Endothelial cell (in vitro differentiated cells): ENCODE data around the gene ARHGAP45. TPM values are rescaled to one million over a fixed set of nuclear protein-coding genes. Genes with fewer than 3 reads are reported as not detected.
A peak's percentile ranks its signal among the peaks of the same experiment; 100 is the strongest.
"Not testable (repeated sequence)": the region's sequence is repeated elsewhere in the genome, so short reads cannot be mapped to it uniquely, and the experiment has no call there.

Experiments used
- DNase-seq: peaks from one replicate; pipeline ENCODE4 v3.0.0; 2021; ENCODE audit warnings: low spot score
- H3K27ac Mint-ChIP-seq: one replicate; pipeline ENCODE4 v1.8.0; 2021; ENCODE audit warnings: mixed read lengths, inconsistent platforms; ENCODE audit not compliant: unreplicated experiment
- H3K27me3 Mint-ChIP-seq: one replicate; pipeline ENCODE4 v1.8.0; 2021; ENCODE audit warnings: mild to moderate bottlenecking, moderate library complexity, mixed read lengths, inconsistent platforms; ENCODE audit not compliant: unreplicated experiment
- H3K36me3 Mint-ChIP-seq: one replicate; pipeline ENCODE4 v1.8.0; 2021; ENCODE audit warnings: mild to moderate bottlenecking, low read depth, mixed read lengths, inconsistent platforms; ENCODE audit not compliant: unreplicated experiment
- H3K4me1 Mint-ChIP-seq: one replicate; pipeline ENCODE4 v1.8.0; 2021; ENCODE audit warnings: mild to moderate bottlenecking, mixed read lengths, inconsistent platforms; ENCODE audit not compliant: unreplicated experiment
- H3K4me3 Mint-ChIP-seq: one replicate; pipeline ENCODE4 v1.8.0; 2021; ENCODE audit warnings: mild to moderate bottlenecking, mixed read lengths, inconsistent platforms; ENCODE audit not compliant: unreplicated experiment
- H3K9me3 Mint-ChIP-seq: one replicate; pipeline ENCODE4 v1.8.0; 2021; ENCODE audit warnings: mixed read lengths, inconsistent platforms; ENCODE audit not compliant: unreplicated experiment
- CTCF ChIP-seq: fragments of 200-600 bp; sonication (generic); IDR thresholded peaks from one replicate; pipeline ENCODE4 v1.5.0; 2021; ENCODE audit warnings: antibody characterized with exemption; ENCODE audit not compliant: unreplicated experiment
- total RNA-seq: library from RNA; stranded (reverse); fragmentation: NEBNext Ultra II Directional; extraction: Animal tissue kit (Norgen Biotek cat#: 25700); gene quantifications from one replicate; pipeline ENCODE4 v1.2.1, GENCODE V29; 2021; ENCODE audit not compliant: unreplicated experiment

ARHGAP45 gene
- total RNA-seq, 1 donor from 2014 or later, result 2.4 TPM

GRCh38 chr19:1019616-1019961 lies 47.4 kb upstream of the ARHGAP45 start:
- peaks cover 20% of the 10 kb centered on the region for H3K4me1 Mint-ChIP-seq
- H3K9me3 Mint-ChIP-seq, result no peaks in the 10 kb centered on the region
- H3K4me3 Mint-ChIP-seq, result peak overlapping the region; percentile 96
- H3K27ac Mint-ChIP-seq, result peak overlapping the region; percentile 82
- peaks cover 6% of the 10 kb centered on the region for H3K27me3 Mint-ChIP-seq
- H3K36me3 Mint-ChIP-seq, result peaks cover 3% of the 10 kb centered on the region
- DNase-seq, result no peak
- TF ChIP-seq CTCF, result no peak

GRCh38 chr19:1019980-1020867 lies 46.7 kb upstream of the ARHGAP45 start:
- H3K4me3 Mint-ChIP-seq, result peak overlapping the region; percentile 96
- no peak for DNase-seq
- peaks cover 7% of the 10 kb centered on the region for H3K27me3 Mint-ChIP-seq
- no peak for TF ChIP-seq CTCF
- H3K4me1 Mint-ChIP-seq, result peaks cover 20% of the 10 kb centered on the region
- peaks cover 3% of the 10 kb centered on the region for H3K36me3 Mint-ChIP-seq
- H3K9me3 Mint-ChIP-seq, result no peaks in the 10 kb centered on the region
- peak overlapping the region; percentile 82 for H3K27ac Mint-ChIP-seq

- peaks cover 6% of the 10 kb centered on the region for H3K27me3 Mint-ChIP-seq
- H3K36me3 Mint-ChIP-seq, result peaks cover 3% of the 10 kb centered on the region
- peaks cover 20% of the 10 kb centered on the region for H3K4me1 Mint-ChIP-seq
- no peak for TF ChIP-seq CTCF
- peak; percentile 96 for DNase-seq
- H3K27ac Mint-ChIP-seq, result peak within 1 kb of the TSS; percentile 98
- peak within 1 kb of the TSS; percentile 96 for H3K4me3 Mint-ChIP-seq
- no peaks in the 10 kb centered on the region for H3K9me3 Mint-ChIP-seq
Observed at GRCh38 chr19:1020868-1021425, 46.0 kb upstream of the ARHGAP45 start, which contains the start of gene TMEM259. Gene TMEM259 (minus strand): TSS chr19:1021123. CDS start chr19:1020996, 127 bp downstream.

GRCh38 chr19:1023883-1024188 lies 43.1 kb upstream of the ARHGAP45 start:
- H3K36me3 Mint-ChIP-seq, H3K27ac Mint-ChIP-seq, H3K9me3 Mint-ChIP-seq, H3K27me3 Mint-ChIP-seq, DNase-seq, H3K4me3 Mint-ChIP-seq: not testable (repeated sequence)
- H3K4me1 Mint-ChIP-seq, result peaks cover 11% of the 10 kb centered on the region

GRCh38 chr19:1025080-1025479 lies 41.9 kb upstream of the ARHGAP45 start:
- not testable (repeated sequence) for H3K36me3 Mint-ChIP-seq

More at GRCh38 chr19:1025080-1025479, 41.9 kb upstream of the ARHGAP45 start:
- H3K27ac Mint-ChIP-seq, H3K27me3 Mint-ChIP-seq, H3K9me3 Mint-ChIP-seq, DNase-seq: not testable (repeated sequence)
- Mint-ChIP-seq H3K4me1 (peaks cover 12% of the 10 kb centered on the region), H3K4me3 (peak overlapping the region; percentile 82)
